Raji (cell line): ENCODE results near the gene TAF4.

Experiments used
- POLR2A ChIP-seq: IDR thresholded peaks from 2 replicates; pipeline ENCODE4 v1.6.1; 2011; ENCODE audit warnings: low read depth, low read length, control low read depth; ENCODE audit not compliant: insufficient read depth

TAF4 gene

DNA sequence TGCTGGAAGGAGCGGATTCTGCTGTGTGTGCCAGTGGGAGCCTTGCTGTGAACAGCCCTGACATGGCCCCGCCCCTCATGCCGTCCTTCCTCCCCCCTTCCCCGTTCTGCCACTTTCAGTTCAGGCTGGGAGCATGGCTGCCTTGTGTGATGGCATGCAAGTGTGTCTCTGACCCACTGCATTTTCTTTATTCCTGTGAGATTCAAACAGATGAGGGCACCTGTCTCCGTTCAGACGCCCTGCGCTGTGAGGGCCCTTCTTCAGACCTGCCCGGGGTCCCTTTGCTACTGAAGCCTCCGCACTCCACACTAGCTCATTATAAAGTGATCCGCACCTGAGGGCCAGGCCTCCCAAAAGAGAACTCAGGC is 88.3 kb downstream of the TAF4 start:
- TF ChIP-seq POLR2A: no peak

DNA sequence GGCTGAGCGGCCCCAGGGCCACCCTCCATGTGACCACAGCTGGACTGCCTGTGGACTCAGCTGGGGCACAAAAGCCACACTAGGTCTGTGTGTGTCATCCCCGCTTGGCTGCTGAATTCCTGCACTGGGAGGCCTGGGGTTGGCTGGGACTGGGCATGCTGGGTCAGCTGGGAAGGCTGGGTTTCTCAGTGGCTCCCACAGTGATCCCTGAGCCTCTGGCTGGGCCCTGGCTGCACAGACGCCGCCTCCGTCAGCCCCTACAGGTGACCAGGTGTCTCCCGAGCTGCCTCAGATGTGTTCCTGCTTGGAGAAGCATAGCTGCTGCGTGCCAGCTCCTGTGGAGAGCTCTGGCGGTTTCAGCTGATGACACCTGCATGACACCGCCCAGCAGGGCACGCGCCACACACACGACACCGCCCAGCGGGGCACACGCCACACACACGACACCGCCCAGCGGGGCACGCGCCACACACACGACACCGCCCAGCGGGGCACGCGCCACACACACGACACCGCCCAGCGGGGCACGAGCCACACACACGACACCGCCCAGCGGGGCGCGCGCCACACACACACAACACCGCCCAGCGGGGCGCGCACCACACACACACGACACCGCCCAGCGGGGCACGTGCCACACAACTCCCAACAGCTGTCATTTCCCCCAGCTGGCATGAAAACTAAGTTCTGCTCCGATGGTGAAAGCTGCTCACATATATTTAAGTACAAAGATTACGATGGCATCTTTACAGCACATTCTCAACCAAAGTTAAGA is 88.8 kb downstream of the TAF4 start:
- TF ChIP-seq POLR2A: no peak

DNA sequence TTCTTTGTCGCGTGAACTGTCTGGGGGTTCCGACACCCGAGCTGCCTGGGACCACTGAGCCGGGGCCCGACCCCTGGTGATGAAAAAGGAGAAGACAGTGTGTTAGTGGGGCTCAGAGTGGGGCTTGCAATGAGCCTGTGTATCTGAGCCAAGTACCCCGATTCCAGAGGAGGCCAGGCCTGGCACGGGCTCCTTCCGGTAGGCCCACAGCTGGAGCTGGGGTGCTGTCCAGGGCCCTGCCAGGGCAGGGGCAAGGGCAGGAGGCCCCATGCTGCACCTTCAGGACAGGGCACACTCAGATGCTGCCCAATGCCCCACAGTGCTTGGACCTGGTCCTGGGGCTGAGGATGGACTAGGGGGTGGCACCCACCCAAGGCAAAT is 89.4 kb downstream of the TAF4 start:
- no peak for TF ChIP-seq POLR2A

- TF ChIP-seq POLR2A: no peak
Measured at GRCh38 chr20:61975407-61976129, 90.1 kb downstream of the TAF4 start.

DNA sequence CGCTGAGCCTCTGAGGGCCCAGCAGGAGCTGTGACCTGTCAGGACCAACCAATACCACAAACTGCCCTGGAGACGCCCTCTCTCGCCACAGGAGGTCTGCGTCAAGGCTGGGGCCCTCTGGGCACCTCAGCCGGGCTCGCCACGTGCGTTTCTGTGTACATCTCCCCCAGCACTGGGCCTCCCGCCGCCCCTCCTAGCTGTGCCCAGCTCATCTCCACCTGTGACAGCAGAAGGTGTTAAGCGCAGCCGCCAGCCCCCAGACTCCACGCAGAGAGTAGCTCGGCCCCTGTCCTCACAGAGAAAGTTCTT is 91.4 kb downstream of the TAF4 start:
- no peak for TF ChIP-seq POLR2A

DNA sequence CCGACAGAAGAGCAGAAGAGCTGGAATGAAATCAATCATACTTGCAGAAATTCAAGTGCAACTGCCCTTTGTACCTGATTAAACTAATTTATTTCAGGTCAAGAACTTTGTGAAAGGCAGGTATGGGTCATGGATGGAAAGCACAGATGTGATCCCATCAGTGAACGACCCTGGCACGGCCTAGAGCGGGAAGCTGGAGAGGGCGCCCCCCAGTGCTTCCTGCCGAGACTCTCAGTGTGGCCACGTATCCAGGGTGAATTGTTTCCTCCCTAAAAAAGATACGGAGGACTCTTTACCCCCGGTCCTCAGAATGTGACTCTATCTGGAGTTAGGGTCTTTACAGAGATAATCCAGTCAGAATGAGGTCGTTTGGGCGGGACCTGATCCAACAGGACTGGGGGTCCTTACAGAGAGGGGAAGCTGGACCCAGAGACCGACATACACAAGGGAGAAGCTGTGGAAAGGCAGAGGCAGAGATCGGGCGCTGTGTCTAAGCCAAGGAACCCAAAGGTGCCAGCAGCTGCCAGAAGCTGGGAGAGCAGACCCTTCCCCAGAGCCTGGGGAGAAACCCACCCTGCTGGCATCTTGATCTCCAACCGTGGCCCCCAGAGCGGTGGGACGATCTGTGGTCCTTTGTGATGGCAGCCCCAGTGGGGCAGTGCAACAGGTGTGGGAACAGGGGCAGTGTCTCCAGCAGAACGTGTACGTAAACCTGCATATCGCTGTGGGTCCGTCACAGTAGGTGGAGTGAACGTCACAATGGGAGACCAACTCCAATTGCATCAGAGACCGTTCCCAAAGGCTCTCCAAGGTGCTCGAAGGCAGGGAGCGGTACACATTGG is 91.9 kb downstream of the TAF4 start:
- no peak for TF ChIP-seq POLR2A

GRCh38 chr20:61972636-61973508 is 92.8 kb downstream of the TAF4 start:
- TF ChIP-seq POLR2A: no peak

DNA sequence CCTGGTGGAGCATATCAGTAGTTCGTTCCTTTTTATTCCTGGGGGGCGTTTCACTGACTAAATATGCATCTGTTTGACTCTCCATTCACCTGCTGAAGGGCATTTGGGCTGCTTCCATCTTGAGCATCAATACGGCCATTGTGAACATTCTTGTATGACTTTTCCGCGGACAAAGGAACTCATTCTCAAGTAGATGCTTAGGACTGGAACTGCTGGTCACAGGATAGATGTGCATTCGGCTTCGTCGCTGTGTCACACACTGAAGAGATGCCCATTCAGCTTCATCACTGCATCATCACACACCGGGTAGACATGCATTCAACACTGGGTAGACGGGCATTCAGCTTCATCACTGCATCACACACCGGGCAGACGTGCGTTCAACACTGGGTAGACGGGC is 95.3 kb downstream of the TAF4 start:
- TF ChIP-seq POLR2A: no peak

DNA sequence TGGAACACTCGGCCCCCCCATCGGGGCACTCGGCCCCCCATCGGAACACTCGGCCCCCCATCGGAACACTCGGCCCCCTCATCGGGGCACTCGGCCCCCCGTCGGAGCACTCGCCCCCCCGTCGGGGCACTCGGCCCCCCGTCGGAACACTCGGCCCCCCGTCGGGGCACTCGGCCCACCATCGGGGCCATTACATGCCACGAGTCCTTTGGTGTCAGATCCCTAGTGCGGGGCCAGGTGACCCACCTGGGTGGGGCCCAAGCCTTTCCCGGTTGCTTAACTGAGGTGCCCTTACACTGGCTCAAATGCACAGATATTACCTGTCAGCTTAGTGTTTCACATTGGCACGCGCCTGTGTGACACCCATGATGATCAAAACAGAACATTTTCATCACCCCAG is 95.9 kb downstream of the TAF4 start:
- no peak for TF ChIP-seq POLR2A

DNA sequence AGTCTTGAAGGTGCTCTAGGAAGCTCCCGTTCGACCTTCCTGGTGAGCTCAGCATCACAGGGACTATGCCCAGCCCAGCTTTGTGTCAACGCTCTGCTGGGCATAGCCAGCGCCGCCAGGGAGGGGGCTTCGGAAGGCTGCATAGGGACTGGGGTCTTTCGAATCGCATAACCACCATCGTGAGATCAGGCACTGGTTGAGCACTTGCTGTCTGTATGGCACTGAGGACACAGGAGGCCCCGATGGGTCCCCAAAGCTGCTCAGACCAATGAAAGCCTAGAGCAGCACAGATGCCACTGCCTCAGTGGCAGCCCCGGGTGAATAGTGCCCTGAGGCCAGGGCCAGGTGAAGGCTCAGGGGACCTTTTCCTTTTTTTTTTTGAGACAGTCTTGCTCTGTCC is 96.7 kb downstream of the TAF4 start:
- TF ChIP-seq POLR2A: no peak

DNA sequence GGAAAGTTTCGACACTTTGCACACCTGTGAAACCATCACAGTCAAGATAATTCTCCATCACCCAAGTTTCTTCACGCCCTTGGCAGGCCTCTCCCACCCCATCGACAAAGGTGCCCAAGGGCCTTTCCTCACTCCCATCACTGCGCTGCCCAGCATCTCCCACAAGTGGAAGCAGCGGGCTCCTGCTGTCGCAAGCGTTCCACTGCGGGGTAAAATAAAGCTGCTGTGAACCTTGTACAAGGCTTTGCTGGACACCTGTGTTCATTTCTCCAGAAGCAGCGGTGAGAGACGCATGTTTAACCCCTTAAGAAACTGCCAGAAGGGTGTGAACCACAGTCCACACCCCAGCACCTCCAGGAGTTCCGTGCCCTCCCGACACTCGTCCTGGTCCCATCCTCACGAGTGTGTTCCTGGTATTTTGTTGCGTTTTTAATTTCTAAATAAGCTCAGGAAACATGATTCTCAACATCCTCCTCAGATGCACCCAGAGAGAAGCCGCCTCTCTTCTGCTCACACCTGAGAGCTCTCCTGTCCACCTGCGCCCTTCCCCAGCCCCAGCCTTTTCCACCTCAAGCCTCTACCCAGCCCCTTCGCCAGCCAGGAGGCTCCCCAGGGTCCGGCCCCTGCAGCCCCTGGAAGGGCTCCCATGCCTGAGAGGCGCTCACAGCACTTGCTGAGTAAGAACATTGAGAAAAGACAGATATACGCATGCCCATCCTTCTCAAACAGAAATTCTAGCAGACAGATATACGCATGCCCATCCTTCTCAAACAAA is 97.5 kb downstream of the TAF4 start:
- TF ChIP-seq POLR2A: no peak

DNA sequence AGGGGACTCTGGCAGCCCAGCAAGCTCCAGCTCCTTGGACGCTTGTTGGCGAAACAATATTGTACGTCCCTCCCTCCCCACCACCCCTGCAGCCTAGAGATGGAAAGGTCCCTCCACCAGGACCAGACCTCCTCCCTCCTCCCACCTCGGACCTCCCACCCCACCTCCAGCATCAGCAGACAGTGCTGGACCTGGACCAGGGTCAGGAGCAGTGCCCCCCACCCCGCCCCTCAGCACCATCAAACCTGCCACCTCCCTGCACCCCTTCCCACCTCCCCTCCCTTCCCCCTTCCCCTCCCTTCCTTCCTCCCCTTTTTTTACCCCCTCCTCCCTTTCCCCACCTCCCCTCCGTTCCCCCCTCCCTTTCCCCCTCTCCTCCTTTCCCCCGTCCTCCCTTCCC is 98.4 kb downstream of the TAF4 start:
- no peak for TF ChIP-seq POLR2A

- no peak for TF ChIP-seq POLR2A
Measured at GRCh38 chr20:61966492-61967244, 99.0 kb downstream of the TAF4 start.
